Measurements from ENCODE around the gene TNS1.

The TNS1 gene

GRCh38 chr2:217840522-217840921, 162.3 kb downstream of the TNS1 start:
- Histone ChIP-seq H3K79me2 (ENCODE audit: insufficient read depth, low read length) (no peaks in the 10 kb centered on the region), H3K9me2 (replicated peaks; ENCODE audit: low read depth, low read length) (no peaks in the 10 kb centered on the region), H3K36me3 (ENCODE audit: insufficient read depth, low read length) (no peaks in the 10 kb centered on the region), H3K4me2 (ENCODE audit: low read depth, low read length, poor library complexity, severe bottlenecking) (no peak overlapping the region), H3K4me3 (ENCODE audit: low read length, poor library complexity, severe bottlenecking) (no peak overlapping the region), H3K27me3 (ENCODE audit: insufficient read depth, low read length, poor library complexity, severe bottlenecking) (no peaks in the 10 kb centered on the region), H3K9ac (ENCODE audit: low read depth, low read length, poor library complexity, severe bottlenecking) (no peak overlapping the region), H3K4me1 (ENCODE audit: insufficient read depth, low read length, poor library complexity, severe bottlenecking) (no peaks in the 10 kb centered on the region), H3K9me3 (ENCODE audit: insufficient read depth, low read depth, low read length) (peaks cover 11% of the 10 kb centered on the region; the same call in 1 of the 2 replicates), H4K20me1 (ENCODE audit: insufficient read depth, low read length, poor library complexity, severe bottlenecking) (no peaks in the 10 kb centered on the region), H3F3A (ENCODE audit: low read depth) (no peaks in the 10 kb centered on the region), H2AFZ (ENCODE audit: low read length) (no peak overlapping the region)
- TF ChIP-seq CTCF (conservative IDR thresholded peaks at IDR 0.05; ENCODE audit: low read length) (no peak), EZH2phosphoT487 (IDR thresholded peaks at IDR 0.05; ENCODE audit: borderline replicate concordance) (no peak)

- no peak overlapping the region for H3K4me3 ChIP-seq (ENCODE audit: low read length, poor library complexity, severe bottlenecking)
- no peaks in the 10 kb centered on the region for H3K36me3 ChIP-seq (ENCODE audit: insufficient read depth, low read length)
- H3K4me2 ChIP-seq (ENCODE audit: low read depth, low read length, poor library complexity, severe bottlenecking), result no peak overlapping the region
- H3K9me3 ChIP-seq (ENCODE audit: insufficient read depth, low read depth, low read length), result peaks cover 6% of the 10 kb centered on the region; the same call in 1 of the 2 replicates
- no peaks in the 10 kb centered on the region for H3F3A ChIP-seq (ENCODE audit: low read depth)
- H2AFZ ChIP-seq (ENCODE audit: low read length), result no peak overlapping the region
- H4K20me1 ChIP-seq (ENCODE audit: insufficient read depth, low read length, poor library complexity, severe bottlenecking), result no peaks in the 10 kb centered on the region
- no peaks in the 10 kb centered on the region for H3K4me1 ChIP-seq (ENCODE audit: insufficient read depth, low read length, poor library complexity, severe bottlenecking)
- no peaks in the 10 kb centered on the region for H3K9me2 ChIP-seq (replicated peaks; ENCODE audit: low read depth, low read length)
- no peaks in the 10 kb centered on the region for H3K79me2 ChIP-seq (ENCODE audit: insufficient read depth, low read length)
- no peak overlapping the region for H3K9ac ChIP-seq (ENCODE audit: low read depth, low read length, poor library complexity, severe bottlenecking)
- no peaks in the 10 kb centered on the region for H3K27me3 ChIP-seq (ENCODE audit: insufficient read depth, low read length, poor library complexity, severe bottlenecking)
- no peak for TF ChIP-seq EZH2phosphoT487 (IDR thresholded peaks at IDR 0.05; ENCODE audit: borderline replicate concordance)
- no peak for TF ChIP-seq CTCF (conservative IDR thresholded peaks at IDR 0.05; ENCODE audit: low read length)
Measured at GRCh38 chr2:217839750-217840107, 163.1 kb downstream of the TNS1 start.

GRCh38 chr2:217839073-217839749, 163.6 kb downstream of the TNS1 start:
- Histone ChIP-seq H3K9ac (ENCODE audit: low read depth, low read length, poor library complexity, severe bottlenecking) (no peak overlapping the region), H3K36me3 (ENCODE audit: insufficient read depth, low read length) (no peaks in the 10 kb centered on the region), H3K4me1 (ENCODE audit: insufficient read depth, low read length, poor library complexity, severe bottlenecking) (peaks cover 4% of the 10 kb centered on the region), H3K9me2 (replicated peaks; ENCODE audit: low read depth, low read length) (no peaks in the 10 kb centered on the region), H3K4me2 (ENCODE audit: low read depth, low read length, poor library complexity, severe bottlenecking) (no peak overlapping the region), H2AFZ (ENCODE audit: low read length) (no peak overlapping the region), H3F3A (ENCODE audit: low read depth) (no peaks in the 10 kb centered on the region), H3K4me3 (ENCODE audit: low read length, poor library complexity, severe bottlenecking) (no peak overlapping the region), H4K20me1 (ENCODE audit: insufficient read depth, low read length, poor library complexity, severe bottlenecking) (no peaks in the 10 kb centered on the region), H3K9me3 (ENCODE audit: insufficient read depth, low read depth, low read length) (0 out of 2 replicates have a peak, but pooled peaks cover 2% of the 10 kb centered on the region), H3K27me3 (ENCODE audit: insufficient read depth, low read length, poor library complexity, severe bottlenecking) (no peaks in the 10 kb centered on the region), H3K79me2 (ENCODE audit: insufficient read depth, low read length) (no peaks in the 10 kb centered on the region)
- TF ChIP-seq CTCF (conservative IDR thresholded peaks at IDR 0.05; ENCODE audit: low read length) (no peak), EZH2phosphoT487 (IDR thresholded peaks at IDR 0.05; ENCODE audit: borderline replicate concordance) (no peak)

Data from Loucy (cell line).